GM19023 (cell line): Measurements from ENCODE around the gene METTL2B.
A peak's percentile ranks its signal among the peaks of the same experiment; 100 is the strongest.
"Not testable (repeated sequence)": the region's sequence is repeated elsewhere in the genome, so short reads cannot be mapped to it uniquely, and the experiment has no call there.

ENCODE experiments used
- ATAC-seq: cut with Tn5 transposase; IDR thresholded peaks from one replicate; pipeline ENCODE4 v1.9.1; 2021; ENCODE audit warnings: mild to moderate bottlenecking, moderate library complexity; ENCODE audit not compliant: unreplicated experiment

Gene METTL2B

DNA sequence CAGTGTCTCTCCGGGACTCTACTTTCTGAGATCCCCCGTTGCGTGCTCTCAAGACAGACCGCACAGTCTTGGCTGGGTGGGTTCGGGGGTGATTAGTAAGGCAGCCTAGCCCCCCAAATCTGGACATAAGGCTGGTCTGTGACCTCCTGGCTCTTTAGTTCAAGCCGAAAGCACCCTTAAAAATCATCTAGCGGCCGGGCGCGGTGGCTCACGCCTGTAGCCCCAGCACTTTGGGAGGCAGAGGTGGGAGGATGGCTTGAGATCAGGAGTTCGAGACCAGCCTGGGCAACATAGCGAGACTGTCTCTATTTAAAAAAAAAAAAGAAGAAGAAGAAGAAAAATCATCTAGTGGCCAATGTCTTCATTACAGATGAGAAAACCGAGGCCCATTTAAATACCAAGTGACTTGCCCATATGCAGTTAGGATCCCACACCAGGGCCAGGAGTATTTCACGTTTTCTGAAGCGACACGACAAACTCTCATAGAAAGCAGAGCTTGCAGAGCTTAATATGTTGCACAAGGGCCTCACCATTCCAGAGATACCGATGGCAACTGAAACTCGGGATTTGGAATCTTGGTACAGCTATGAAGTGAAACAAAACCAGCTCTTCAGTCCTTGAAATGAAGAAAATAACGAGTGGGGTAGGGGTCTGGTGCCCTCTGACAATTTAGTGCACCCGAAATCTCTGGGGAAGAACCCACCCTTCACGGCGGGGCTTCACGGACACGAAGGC is 21.6 kb upstream of the METTL2B start:
- ATAC-seq, result no peak

GRCh38 chr7:128455543-128456254 is 20.8 kb upstream of the METTL2B start, which contains the start of gene HILPDA:
TSS of gene HILPDA (plus strand) at chr7:128455878. CDS start at chr7:128457269, 1,391 bp downstream.
- peak; percentile 90 for ATAC-seq

DNA sequence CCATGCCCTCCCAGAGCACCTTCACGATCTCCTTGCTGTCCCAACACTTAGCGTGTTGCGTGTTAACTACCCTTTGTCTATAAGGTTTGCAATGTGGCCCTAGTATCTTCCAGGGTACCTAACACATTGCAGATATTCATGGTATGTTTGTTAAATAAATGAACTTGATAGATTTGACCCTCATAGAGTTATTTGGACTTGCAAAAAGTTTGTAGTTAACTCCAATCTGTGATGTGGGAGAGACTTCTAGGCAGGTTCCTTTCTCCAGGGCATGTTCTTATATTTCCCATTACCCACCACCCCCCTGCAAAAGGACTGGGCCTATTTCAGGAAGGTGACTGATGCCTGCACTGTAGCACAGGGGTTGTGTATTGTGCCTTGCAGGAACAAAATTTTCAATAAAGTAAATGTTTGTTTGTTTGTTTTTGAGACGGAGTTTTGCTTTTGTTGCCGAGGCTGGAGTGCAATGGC is 20.3 kb upstream of the METTL2B start:
- peak; percentile 20 for ATAC-seq

DNA sequence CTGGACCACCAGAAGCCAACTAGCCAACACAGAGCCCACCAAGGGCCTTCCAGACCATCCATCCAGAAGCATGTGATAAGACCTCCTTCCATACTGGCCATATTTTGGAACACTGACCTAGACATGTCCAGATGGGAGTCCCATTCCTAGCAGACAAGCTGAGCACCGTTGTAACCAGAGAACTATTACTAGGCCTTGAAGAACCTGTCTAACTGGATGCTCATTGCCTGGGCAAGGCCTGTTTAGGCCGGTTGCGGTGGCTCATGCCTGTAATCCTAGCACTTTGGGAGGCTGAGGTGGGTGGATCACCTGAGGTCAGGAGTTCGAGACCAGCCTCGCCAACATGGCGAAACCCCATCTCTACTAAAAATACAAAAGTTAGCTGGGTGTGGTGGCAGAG is 19.2 kb upstream of the METTL2B start:
- not testable (repeated sequence) for ATAC-seq

- peak; percentile 4 for ATAC-seq
Observed at GRCh38 chr7:128458956-128459355, 17.6 kb upstream of the METTL2B start.

GRCh38 chr7:128459394-128459878 is 17.1 kb upstream of the METTL2B start:
- ATAC-seq, result peak; percentile 40

GRCh38 chr7:128462460-128462859 is 14.1 kb upstream of the METTL2B start:
- no peak for ATAC-seq

DNA sequence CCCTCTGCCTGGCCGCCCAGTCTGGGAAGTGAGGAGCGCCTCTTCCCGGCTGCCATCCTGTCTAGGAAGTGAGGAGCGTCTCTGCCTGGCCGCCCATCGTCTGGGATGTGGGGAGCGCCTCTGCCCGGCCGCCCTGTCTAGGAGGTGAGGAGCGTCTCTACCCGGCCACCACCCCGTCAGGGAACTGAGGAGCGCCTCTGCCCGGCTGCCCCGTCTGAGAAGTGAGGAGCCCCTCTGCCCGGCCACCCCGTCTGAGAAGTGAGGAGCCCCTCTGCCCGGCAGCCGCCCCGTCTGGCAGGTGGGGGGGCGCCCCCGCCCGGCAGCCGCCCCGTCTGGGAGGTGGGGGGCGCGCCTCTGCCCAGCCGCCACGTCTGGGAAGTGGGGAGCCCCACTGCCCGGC is 13.2 kb upstream of the METTL2B start:
- not testable (repeated sequence) for ATAC-seq

DNA sequence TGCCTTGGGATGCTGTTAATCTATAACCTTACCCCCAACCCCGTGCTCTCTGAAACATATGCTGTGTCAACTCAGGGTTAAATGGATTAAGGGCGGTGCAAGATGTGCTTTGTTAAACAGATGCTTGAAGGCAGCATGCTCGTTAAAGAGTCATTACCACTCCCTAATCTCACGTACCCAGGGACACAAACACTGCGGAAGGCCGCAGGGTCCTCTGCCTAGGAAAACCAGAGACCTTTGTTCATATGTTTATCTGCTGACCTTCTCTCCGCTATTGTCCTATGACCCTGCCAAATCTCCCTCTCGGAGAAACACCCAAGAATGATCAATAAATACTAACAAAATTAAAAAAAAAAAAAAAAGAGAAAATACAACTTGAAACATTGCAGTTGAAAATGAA is 12.6 kb upstream of the METTL2B start:
- ATAC-seq, result not testable (repeated sequence)

DNA sequence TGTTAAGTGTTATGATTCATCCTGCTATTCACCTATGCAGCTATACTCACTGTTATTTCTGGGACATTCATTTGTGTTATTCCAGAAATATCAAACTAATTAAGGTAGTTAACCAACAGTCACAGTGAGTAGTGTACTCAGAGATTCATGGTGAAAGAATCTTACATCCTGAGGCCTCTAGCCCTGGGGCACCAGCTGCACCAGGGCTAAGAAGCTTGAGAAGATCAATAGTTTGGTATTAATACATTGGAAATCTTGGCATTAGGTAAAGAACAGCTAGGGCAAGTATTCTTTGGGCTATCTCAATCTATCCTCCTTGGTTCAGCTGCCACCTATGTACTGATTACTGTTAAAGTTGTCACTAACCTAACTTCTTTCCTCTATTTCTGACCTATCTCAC is 9.7 kb upstream of the METTL2B start:
- ATAC-seq, result not testable (repeated sequence)

DNA sequence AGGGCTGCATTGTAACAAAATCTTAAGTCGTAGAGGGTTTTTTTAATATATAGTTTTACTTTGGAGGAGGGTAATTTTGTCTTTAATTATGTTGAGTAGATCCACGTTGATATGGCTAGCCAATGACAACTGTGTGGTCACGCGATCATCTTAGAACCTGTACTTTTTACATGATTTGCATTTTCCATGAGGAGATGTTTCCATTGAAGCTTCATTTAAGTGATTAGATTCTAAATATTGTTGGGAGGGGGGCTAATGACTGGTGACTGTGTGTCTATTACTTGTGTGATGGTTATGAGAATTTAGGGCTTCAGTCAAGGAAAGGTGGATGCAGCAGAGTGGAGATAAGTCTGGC is 765 bp downstream of the METTL2B start:
- ATAC-seq, result not testable (repeated sequence)

DNA sequence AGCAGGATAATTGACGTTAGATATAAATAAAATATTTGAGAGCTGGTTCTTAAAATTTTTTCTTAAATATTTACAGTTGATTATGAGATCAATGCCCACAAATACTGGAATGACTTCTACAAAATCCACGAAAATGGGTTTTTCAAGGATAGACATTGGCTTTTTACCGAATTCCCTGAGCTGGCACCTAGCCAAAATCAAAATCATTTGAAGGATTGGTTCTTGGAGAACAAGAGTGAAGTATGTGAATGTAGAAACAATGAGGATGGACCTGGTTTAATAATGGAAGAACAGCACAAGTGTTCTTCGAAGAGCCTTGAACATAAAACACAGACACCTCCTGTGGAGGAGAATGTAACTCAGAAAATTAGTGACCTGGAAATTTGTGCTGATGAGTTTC is 2.5 kb downstream of the METTL2B start:
- not testable (repeated sequence) for ATAC-seq

GRCh38 chr7:128488134-128488533 is 11.6 kb downstream of the METTL2B start:
- not testable (repeated sequence) for ATAC-seq

GRCh38 chr7:128497405-128497804 is 20.9 kb downstream of the METTL2B start:
- ATAC-seq, result no peak

DNA sequence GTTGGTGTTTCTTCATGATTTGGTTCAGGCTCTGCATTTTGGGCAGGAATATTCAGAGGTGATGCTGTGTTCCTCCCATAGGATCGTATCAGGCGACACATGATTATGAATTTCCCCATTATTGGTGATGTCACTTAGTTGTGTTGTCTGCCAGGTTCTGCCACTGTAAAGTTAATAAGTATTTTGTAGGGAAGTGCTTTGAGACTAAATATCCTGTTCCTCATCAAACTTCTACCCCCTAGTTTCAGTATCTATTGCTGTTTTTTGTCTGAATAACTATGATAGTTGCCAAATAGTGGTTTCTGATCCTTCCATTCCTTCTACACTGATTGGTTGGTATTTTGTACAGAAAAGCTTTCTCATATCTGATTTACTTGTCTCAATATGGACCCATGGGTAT is 28.9 kb downstream of the METTL2B start:
- ATAC-seq, result not testable (repeated sequence)

GRCh38 chr7:128506819-128507218 is 30.3 kb downstream of the METTL2B start:
- not testable (repeated sequence) for ATAC-seq

DNA sequence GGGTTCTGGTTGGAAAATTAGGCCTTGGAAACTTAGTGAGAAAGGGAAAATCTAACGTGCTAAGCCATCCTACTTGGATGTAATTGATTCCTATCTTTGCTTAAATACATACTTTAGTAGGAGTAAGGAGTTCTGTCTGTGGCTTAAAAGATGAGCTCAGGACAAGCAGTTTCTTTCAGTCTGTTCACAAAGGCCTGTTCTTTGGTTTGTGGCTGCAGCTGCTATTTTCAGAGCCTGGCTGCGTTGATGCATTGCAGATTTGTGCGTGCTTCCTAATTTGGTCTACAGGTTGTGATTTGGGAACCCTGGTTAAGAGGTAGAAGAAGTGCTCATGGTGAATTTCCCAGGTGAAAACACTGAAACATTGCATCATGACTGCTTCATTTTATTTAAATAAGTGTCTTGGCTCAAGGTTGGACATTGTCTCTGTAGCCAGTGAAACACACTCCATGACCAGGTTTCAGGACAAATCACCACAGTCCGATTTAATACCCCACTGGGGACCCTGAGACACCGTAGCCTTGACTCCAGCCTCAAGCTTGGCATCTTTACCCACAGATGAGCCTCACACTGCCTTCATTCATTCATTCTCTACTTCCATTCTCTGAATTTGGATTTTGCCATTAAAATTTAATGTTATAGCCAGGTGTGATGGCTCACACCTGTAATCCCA is 30.9 kb downstream of the METTL2B start:
- ATAC-seq, result not testable (repeated sequence)

DNA sequence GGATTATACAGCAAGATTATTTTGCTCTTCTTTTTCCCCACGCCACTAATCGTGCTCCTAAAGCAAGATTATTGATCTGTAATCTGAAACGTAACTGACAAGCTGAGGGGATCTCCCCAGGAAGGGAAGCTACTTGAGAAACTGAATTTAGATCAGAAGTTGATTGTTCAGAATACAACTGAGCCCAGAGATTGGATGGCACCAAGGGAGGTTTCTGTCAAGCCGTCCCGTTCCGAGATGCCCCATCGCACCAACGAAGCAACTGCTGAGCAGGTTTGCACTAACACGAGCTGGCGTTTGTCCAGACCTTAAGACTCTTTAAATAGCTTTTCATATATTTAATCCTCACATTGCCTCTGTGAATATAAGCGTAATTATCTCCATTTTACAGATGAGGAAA is 35.1 kb downstream of the METTL2B start:
- not testable (repeated sequence) for ATAC-seq

GRCh38 chr7:128515232-128515631 is 38.7 kb downstream of the METTL2B start:
- ATAC-seq, result not testable (repeated sequence)

DNA sequence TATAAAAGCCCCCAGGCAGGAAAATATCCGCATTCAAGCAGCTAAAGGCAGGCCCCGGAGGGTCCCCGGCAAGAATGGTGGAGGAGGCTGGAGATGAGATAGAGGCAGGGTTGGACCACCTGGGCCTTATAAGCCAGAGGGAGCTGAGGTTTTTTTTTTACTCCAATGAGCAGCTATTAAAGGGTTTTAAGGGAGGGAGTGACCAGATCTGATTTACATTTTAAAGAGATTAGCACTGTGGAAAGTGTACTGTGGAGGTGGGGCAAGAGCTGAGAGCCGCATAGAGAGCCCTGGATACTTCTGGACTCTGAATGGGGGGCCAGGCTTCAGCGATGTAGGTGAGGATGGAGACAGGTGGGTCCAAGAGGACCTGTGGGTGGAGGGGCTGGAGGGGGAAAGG is 40.5 kb downstream of the METTL2B start:
- ATAC-seq, result not testable (repeated sequence)

DNA sequence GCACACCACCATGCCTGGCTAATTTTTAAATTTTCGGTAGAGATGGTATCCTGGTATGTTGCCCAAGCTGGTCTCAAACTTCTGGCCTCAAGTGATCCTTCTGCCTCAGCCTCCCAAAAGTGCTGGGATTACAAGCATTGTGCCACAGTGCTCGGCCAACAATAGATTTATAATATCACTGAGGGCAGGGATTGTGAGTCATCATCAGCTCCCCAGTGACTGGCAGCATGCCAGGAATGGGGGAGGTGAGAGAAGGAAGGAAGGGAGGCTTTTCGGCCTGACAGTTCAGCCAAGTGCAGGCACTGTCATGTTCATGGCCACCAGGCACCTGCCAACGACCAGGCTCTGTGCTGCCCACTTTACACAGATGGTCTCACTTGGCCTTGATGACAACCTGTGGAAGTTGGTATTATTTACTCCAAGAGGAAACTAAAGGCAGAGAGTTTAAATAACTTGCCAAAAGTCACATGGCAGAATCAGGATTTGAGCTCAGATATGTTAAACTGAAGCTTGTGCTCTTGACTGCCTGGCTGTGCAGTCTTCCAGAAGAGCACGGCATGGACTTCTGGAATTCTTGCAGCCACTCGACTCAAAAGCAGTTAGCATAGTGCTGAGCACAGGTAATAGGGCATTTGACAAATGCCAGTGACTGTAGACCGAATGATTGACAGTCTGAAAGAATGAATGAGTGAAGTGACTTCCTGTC is 46.8 kb downstream of the METTL2B start:
- not testable (repeated sequence) for ATAC-seq
